ENCODE results near the gene ERVV-1.
"Not testable (repeated sequence)": the region's sequence is repeated elsewhere in the genome, so short reads cannot be mapped to it uniquely, and the experiment has no call there.

ERVV-1 gene, protein sequence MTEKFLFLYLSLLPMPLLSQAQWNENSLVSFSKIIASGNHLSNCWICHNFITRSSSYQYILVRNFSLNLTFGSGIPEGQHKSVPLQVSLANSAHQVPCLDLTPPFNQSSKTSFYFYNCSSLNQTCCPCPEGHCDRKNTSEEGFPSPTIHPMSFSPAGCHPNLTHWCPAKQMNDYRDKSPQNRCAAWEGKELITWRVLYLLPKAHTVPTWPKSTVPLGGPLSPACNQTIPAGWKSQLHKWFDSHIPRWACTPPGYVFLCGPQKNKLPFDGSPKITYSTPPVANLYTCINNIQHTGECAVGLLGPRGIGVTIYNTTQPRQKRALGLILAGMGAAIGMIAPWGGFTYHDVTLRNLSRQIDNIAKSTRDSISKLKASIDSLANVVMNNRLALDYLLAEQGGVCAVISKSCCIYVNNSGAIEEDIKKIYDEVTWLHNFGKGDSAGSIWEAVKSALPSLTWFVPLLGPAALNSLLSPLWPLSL

GRCh38 chr19:53013621-53014020 lies at the start of gene ERVV-1:
Gene ERVV-1 (plus strand): TSS chr19:53013921. CDS start chr19:53014091, 170 bp downstream.
- H3K4me3 ChIP-seq (ENCODE audit: low read depth, low read length) = no peak within 1 kb of the TSS
- no peak for DNase-seq (ENCODE audit: low read depth)

GRCh38 chr19:52967772-52968171 lies 45.9 kb upstream of the ERVV-1 start:
- DNase-seq (ENCODE audit: low read depth) = no peak
- H3K4me3 ChIP-seq (ENCODE audit: low read depth, low read length) = no peak overlapping the region

GRCh38 chr19:52981329-52981728 lies 32.4 kb upstream of the ERVV-1 start:
- no peak overlapping the region for H3K4me3 ChIP-seq (ENCODE audit: low read depth, low read length)
- DNase-seq (ENCODE audit: low read depth) = no peak

DNA sequence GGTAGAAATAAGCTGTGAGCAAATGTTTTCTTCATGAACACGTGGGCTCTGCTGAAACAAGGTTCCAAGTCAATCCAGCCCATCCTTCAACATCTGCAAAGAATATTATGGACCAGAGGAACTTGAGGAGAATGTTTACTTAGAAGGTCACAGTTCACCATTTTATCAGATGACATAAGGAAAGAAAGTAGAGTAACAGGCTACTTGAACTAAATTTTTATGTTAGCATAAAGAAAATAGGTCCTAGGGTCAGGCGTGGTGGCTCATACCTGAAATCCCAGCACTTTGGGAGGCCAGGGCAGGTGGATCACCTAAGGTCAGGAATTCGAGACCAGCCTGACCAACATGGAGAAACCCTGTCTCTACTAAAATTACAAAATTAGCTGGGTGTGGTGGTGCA lies 30.6 kb upstream of the ERVV-1 start:
- H3K4me3 ChIP-seq (ENCODE audit: low read depth, low read length); DNase-seq (ENCODE audit: low read depth): not testable (repeated sequence)

GRCh38 chr19:52987221-52987620 lies 26.5 kb upstream of the ERVV-1 start:
- no peak overlapping the region for H3K4me3 ChIP-seq (ENCODE audit: low read depth, low read length)
- no peak for DNase-seq (ENCODE audit: low read depth)

- no peak for DNase-seq (ENCODE audit: low read depth)
- H3K4me3 ChIP-seq (ENCODE audit: low read depth, low read length) = no peak overlapping the region
Observed at GRCh38 chr19:52988506-52988905, 25.2 kb upstream of the ERVV-1 start.

- no peak for DNase-seq (ENCODE audit: low read depth)
- H3K4me3 ChIP-seq (ENCODE audit: low read depth, low read length) = no peak overlapping the region
Observed at GRCh38 chr19:52990759-52991418, 22.8 kb upstream of the ERVV-1 start.

DNA sequence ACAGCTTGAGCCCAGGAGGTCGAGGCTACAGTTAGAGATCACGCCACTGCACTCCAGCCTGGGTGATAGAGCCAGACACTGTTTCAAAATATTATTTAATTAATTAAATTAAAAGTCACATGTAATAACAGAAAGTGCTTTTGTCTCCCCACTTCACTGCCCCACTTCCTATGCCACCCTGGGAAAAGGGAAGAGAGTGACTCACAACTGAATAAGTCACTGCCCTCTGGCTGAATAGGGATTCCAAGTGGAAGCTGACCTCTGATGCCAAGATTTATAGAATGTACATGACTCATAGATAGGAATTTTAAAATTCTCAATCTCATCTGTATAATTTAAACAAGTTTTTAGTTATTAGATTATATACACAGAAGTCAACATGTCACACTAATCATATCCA lies 22.2 kb upstream of the ERVV-1 start:
- peak; percentile 4 for DNase-seq (ENCODE audit: low read depth)
- no peak overlapping the region for H3K4me3 ChIP-seq (ENCODE audit: low read depth, low read length)

- no peak for DNase-seq (ENCODE audit: low read depth)
- H3K4me3 ChIP-seq (ENCODE audit: low read depth, low read length) = peak overlapping the region; percentile 49
Observed at GRCh38 chr19:52992109-52993004, 21.4 kb upstream of the ERVV-1 start.

GRCh38 chr19:52993342-52994178 lies 20.2 kb upstream of the ERVV-1 start:
- peak overlapping the region; percentile 54 for H3K4me3 ChIP-seq (ENCODE audit: low read depth, low read length)
- DNase-seq (ENCODE audit: low read depth) = peak; percentile 47

DNA sequence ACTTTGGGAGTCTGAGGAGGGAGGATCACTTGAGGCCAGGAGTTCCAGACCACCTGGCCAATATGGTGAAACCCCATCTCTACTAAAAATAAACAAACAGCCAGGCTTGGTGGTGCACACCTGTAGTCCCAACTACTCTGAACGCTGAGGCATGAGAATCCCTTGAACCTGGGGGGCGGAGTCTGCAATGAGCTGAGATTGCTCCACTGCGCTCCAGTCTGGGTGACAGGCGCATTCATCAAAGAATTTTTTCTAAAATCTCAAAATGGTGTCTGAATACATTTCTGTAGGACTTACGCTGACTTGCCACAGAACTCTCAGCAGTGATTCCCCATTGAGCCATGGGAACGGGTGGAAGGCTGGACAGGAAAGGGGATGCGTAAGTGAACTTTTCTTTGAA lies 18.0 kb upstream of the ERVV-1 start:
- H3K4me3 ChIP-seq (ENCODE audit: low read depth, low read length) = no peak overlapping the region
- no peak for DNase-seq (ENCODE audit: low read depth)

DNA sequence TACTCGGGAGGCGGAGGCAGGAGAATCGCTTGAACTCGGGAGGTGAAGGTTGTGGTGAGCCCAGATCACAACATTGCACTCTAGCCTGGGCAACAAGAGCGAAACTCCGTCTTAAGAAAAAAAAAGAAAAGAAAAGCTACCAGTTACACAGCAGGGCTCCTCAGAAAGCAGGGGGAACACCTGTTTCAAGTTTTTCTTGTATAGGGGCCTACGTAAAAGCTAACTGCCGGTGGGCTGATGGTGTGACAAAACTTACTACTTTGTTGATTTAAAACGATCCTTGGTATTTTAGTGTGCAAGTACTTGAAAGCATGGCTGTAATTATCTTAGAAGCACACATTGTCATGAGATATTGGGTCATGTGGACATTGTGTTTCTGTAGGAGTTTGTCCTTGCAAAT lies 15.7 kb upstream of the ERVV-1 start:
- no peak overlapping the region for H3K4me3 ChIP-seq (ENCODE audit: low read depth, low read length)
- DNase-seq (ENCODE audit: low read depth) = no peak

DNA sequence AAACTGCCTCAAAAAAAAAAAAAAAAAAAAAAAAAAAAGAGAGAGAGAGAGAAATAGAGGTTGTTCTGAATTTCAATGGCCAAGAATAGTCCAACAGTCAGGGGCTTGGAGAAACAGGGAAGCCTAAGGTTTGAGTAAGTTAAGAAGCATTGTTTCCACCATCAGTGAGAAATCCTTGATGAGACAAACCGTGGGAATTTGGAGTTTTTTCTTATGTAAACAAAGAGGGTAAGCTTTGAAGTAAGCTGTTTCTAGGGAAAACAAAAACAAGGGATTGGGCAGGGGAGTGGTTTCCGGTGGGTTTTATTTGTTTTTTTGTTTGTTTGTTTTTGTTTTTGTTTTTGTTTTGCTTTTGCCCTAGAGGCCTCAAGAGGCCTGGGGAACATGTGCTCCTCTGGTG lies 11.2 kb upstream of the ERVV-1 start:
- H3K4me3 ChIP-seq (ENCODE audit: low read depth, low read length) = no peak overlapping the region
- DNase-seq (ENCODE audit: low read depth) = no peak

DNA sequence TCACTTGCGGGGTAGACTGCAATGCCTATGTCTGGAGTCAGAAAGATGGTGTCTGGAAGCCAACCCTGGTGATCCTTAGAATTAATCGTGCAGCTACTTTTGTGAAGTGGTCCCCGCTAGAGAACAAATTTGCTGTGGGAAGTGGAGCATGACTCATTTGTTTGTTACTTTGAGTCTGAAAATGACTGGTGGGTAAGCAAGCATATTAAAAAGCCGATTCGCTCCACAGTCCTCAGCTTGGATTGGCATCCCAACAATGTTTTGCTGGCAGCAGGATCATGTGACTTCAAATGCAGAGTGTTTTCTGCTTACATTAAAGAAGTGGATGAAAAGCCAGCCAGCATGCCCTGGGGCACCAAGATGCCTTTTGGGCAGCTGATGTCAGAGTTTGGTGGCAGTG lies 9.5 kb upstream of the ERVV-1 start:
- DNase-seq (ENCODE audit: low read depth) = no peak
- H3K4me3 ChIP-seq (ENCODE audit: low read depth, low read length) = no peak overlapping the region

DNA sequence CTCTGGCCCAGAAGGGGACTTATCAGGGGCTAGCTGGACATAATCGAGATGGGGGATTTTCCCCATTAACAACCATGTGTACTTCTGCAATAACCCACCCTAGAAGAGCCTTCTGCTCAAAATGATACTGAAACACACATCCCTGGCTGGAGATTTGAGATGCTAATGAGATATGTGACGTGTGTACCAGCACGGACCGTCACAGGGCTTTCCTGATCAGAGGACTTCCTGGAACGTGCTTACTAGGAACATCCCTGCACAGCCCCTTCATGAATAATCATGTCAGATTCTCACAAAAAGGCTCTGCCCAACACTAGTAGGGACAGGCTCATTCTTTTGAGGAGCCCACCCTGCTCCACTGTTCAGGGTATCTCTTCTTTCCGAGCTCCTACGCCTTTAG lies 6.5 kb upstream of the ERVV-1 start:
- DNase-seq (ENCODE audit: low read depth) = no peak
- no peak overlapping the region for H3K4me3 ChIP-seq (ENCODE audit: low read depth, low read length)

DNA sequence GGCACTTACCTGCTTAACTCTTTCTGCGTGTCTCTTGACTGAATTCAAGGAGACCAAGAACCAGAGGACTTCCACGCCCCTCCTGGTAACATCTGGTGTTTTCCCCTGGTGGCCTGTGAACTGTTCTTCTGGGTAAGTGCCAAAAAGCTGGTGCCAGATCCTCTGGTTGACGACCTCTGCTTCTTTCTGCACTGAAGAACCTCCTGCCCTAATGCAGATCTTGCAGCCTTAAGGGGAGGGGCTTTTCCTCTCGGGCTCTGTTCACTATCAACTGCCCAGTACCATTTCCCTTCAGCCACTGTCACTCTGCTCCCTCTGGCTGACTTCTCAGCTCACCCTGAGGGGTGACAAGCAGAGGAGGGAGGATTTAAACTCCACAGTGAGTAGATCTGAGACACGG lies 6.1 kb upstream of the ERVV-1 start:
- no peak for DNase-seq (ENCODE audit: low read depth)
- no peak overlapping the region for H3K4me3 ChIP-seq (ENCODE audit: low read depth, low read length)

DNA sequence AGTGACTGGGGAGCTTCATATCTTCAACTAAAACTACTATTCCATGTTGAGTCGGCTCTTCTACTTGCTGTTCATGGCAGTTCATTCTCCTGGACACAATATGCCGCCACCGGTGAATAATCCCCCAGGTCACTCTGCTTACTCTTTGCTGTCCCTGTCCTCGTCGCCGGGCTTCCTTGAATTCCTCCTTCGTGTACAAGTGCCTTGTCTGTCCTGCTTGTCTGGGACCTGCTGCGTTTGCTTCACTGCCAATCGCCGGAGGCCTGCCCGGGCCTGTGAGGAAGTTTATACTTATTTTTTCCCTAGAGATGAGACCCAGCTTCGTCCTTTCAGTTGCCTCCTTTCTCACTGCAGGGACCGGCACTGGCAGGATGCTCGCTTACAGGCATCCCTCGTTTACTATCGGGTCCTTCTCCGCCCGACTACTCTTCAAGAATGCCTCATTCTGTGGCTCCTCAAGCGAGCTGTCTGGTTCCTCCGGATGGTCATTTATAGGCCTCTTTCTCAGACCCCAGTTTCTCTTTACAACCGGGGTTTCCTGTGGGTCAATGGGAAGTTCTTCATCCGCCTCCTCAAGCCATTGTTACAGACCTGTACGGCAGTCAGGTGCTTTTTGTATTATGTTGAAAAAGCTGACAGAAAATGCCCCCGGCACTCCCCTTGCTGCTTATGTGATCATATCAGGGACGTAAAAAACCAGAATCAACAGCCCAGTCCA lies 5.5 kb upstream of the ERVV-1 start:
- H3K4me3 ChIP-seq (ENCODE audit: low read depth, low read length) = no peak overlapping the region
- no peak for DNase-seq (ENCODE audit: low read depth)

DNA sequence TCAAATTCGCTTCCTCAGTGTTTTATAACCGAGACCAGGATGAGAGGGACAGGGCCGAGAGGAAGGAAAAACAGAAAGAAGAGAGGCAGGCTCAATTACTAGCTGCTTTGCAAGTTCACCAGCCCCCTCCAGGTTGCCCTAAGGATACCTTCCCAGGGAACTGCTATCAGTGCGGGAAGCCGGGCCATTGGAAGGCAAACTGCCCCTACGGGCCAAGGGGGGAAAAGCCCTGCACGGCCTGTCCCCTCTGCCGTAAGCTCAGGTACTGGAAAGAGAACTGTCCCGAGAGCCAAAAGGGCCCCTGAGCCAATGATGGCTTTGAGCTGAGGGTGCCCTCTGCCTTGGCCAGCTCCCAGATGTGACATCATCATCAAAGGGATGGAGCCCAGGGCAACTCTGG lies 3.2 kb upstream of the ERVV-1 start:
- no peak for DNase-seq (ENCODE audit: low read depth)

GRCh38 chr19:53012006-53012405 lies 1.7 kb upstream of the ERVV-1 start:
- no peak overlapping the region for H3K4me3 ChIP-seq (ENCODE audit: low read depth, low read length)
- no peak for DNase-seq (ENCODE audit: low read depth)

More for the DNA sequence above, 3.2 kb upstream of the ERVV-1 start:
- H3K4me3 ChIP-seq (ENCODE audit: low read depth, low read length) = no peak overlapping the region
